Neural cell (in vitro differentiated cells): Measurements from ENCODE around the gene PAQR5. TPM values are rescaled to one million over a fixed set of nuclear protein-coding genes. Genes with fewer than 3 reads are reported as not detected.

Experiments used
- H2AFZ ChIP-seq: fragments of 200-600, 300-800 bp; sonication (generic), shearing (Covaris generic); 2 replicates; pipeline ENCODE4 v1.6.0; 2014; ENCODE audit warnings: low read depth, mild to moderate bottlenecking, antibody characterized with exemption, low read length, moderate library complexity
- H3F3A ChIP-seq: fragments of 200-600 bp; shearing (Covaris generic); 2 replicates; pipeline ENCODE4 v1.6.1; 2016; ENCODE audit warnings: mild to moderate bottlenecking, moderate library complexity, mixed read lengths, antibody characterized with exemption, low read length; ENCODE audit not compliant: insufficient read depth, poor library complexity, severe bottlenecking
- H3K27ac ChIP-seq: fragments of 200-600, 300-800 bp; sonication (generic), shearing (Covaris generic); 2 replicates; pipeline ENCODE4 v1.5.1; 2014; ENCODE audit warnings: mild to moderate bottlenecking, low read length, moderate library complexity
- H3K27me3 ChIP-seq: fragments of 300-800, 200-600 bp; sonication (generic), shearing (Covaris generic); 2 replicates; pipeline ENCODE4 v1.6.0; 2014; ENCODE audit warnings: mild to moderate bottlenecking, low read depth, low read length, moderate library complexity; ENCODE audit not compliant: insufficient read depth
- H3K36me3 ChIP-seq: fragments of 300-800, 200-600 bp; sonication (generic), shearing (Covaris generic); 2 replicates; pipeline ENCODE4 v1.5.1; 2014; ENCODE audit warnings: mild to moderate bottlenecking, antibody characterized with exemption, low read length, moderate library complexity; ENCODE audit not compliant: insufficient read depth
- H3K4me2 ChIP-seq: fragments of 300-800, 200-600 bp; sonication (generic), shearing (Covaris generic); 2 replicates; pipeline ENCODE4 v1.6.0; 2014; ENCODE audit warnings: mild to moderate bottlenecking, low read length
- H3K4me3 ChIP-seq: fragments of 300-800, 200-600 bp; sonication (generic), shearing (Covaris generic); 2 replicates; pipeline ENCODE4 v1.5.1; 2014; ENCODE audit warnings: mild to moderate bottlenecking, low read length, moderate library complexity
- H3K79me2 ChIP-seq: fragments of 200-600 bp; shearing (Covaris generic); replicated peaks from 2 replicates; pipeline ENCODE4 v1.6.0; 2014; ENCODE audit warnings: mild to moderate bottlenecking, low read length, moderate library complexity; ENCODE audit not compliant: insufficient read depth
- H3K9ac ChIP-seq: fragments of 300-800, 200-600 bp; sonication (generic), shearing (Covaris generic); 2 replicates; pipeline ENCODE4 v1.6.1; 2016; ENCODE audit warnings: mild to moderate bottlenecking, low read length, mixed read lengths
- H3K9me2 ChIP-seq: fragments of 200-600 bp; shearing (Covaris generic); 2 replicates; pipeline ENCODE4 v1.6.1; 2016; ENCODE audit warnings: mild to moderate bottlenecking, low read length, mixed read lengths; ENCODE audit not compliant: insufficient read depth
- H3K9me3 ChIP-seq: fragments of 200-600, 300-800 bp; sonication (generic), shearing (Covaris generic); 2 replicates; pipeline ENCODE4 v1.6.1; 2016; ENCODE audit warnings: mild to moderate bottlenecking, mixed run types, low read length, moderate library complexity, mixed read lengths
- H4K20me1 ChIP-seq: fragments of 200-600 bp; shearing (Covaris generic); 2 replicates; pipeline ENCODE4 v1.6.1; 2016; ENCODE audit warnings: mild to moderate bottlenecking, mixed run types; ENCODE audit not compliant: insufficient read depth
- CTCF ChIP-seq: fragments of 450-650 bp; IDR thresholded peaks from 2 replicates; pipeline ENCODE4 v1.5.1; 2014; ENCODE audit warnings: antibody characterized with exemption, mild to moderate bottlenecking, moderate library complexity; ENCODE audit not compliant: poor library complexity, severe bottlenecking
- EP300 ChIP-seq: fragments of 450-650 bp; conservative IDR thresholded peaks from 2 replicates; pipeline ENCODE4 v1.6.1; 2014; ENCODE audit warnings: antibody characterized with exemption, mild to moderate bottlenecking, moderate library complexity; ENCODE audit not compliant: poor library complexity, severe bottlenecking
- EZH2 ChIP-seq: fragments of 200-600, 300-800 bp; shearing (Covaris generic), sonication (generic); IDR thresholded peaks from 2 replicates; pipeline ENCODE4 v1.6.1; 2014; ENCODE audit warnings: antibody characterized with exemption, low read length, borderline replicate concordance, mild to moderate bottlenecking; ENCODE audit not compliant: insufficient read depth, poor library complexity, severe bottlenecking
- MXI1 ChIP-seq: fragments of 450-650 bp; conservative IDR thresholded peaks from 2 replicates; pipeline ENCODE4 v1.6.1; 2014; ENCODE audit warnings: antibody characterized with exemption, mild to moderate bottlenecking; ENCODE audit not compliant: poor library complexity, severe bottlenecking
- POLR2AphosphoS5 ChIP-seq: IDR thresholded peaks from 2 replicates; pipeline ENCODE4 v1.6.1; 2012
- RAD21 ChIP-seq: fragments of 450-650 bp; conservative IDR thresholded peaks from 2 replicates; pipeline ENCODE4 v1.6.1; 2014; ENCODE audit warnings: antibody characterized with exemption, mild to moderate bottlenecking, moderate library complexity
- REST ChIP-seq: IDR thresholded peaks from 2 replicates; pipeline ENCODE4 v1.6.1; 2012; ENCODE audit warnings: borderline replicate concordance
- SMC3 ChIP-seq: fragments of 450-650 bp; conservative IDR thresholded peaks from 2 replicates; pipeline ENCODE4 v1.6.1; 2014; ENCODE audit warnings: antibody characterized with exemption, mild to moderate bottlenecking, moderate library complexity; ENCODE audit not compliant: poor library complexity
- TAF1 ChIP-seq: IDR thresholded peaks from 2 replicates; pipeline ENCODE4 v1.6.1; 2012; ENCODE audit warnings: low read depth
- polyA plus RNA-seq: library from polyadenylated mRNA; depleted of rRNA; stranded (reverse); fragments of >200 nt; gene quantifications from 2 replicates; pipeline ENCODE4 v1.2.3, GENCODE V29; 2014

Gene PAQR5
- polyA plus RNA-seq, 1 donor from 2014 or later, result not detected

- H3K9ac ChIP-seq, result no peak overlapping the region
- H3K4me2 ChIP-seq, result no peak overlapping the region
- no peaks in the 10 kb centered on the region for H3K9me3 ChIP-seq
- no peaks in the 10 kb centered on the region for H3K36me3 ChIP-seq
- H3K9me2 ChIP-seq, result no peaks in the 10 kb centered on the region
- H3K79me2 ChIP-seq, result no peaks in the 10 kb centered on the region
- H4K20me1 ChIP-seq, result no peaks in the 10 kb centered on the region
- H3F3A ChIP-seq, result no peaks in the 10 kb centered on the region
- TF ChIP-seq TAF1 (no peak), EZH2 (no peak), MXI1 (no peak), REST (no peak), CTCF (no peak), SMC3 (no peak), RAD21 (no peak), POLR2AphosphoS5 (no peak), EP300 (no peak)
- H3K4me3 ChIP-seq, result no peak overlapping the region
- H3K27me3 ChIP-seq, result no peaks in the 10 kb centered on the region
- H2AFZ ChIP-seq, result no peak overlapping the region
- H3K27ac ChIP-seq, result no peak overlapping the region
Observed at GRCh38 chr15:69325456-69325971, 26.8 kb downstream of the PAQR5 start.

GRCh38 chr15:69328080-69328479 is 29.4 kb downstream of the PAQR5 start:
- H3F3A ChIP-seq, result no peaks in the 10 kb centered on the region
- TF ChIP-seq EP300, result no peak
- no peak for TF ChIP-seq POLR2AphosphoS5
- TF ChIP-seq EZH2, result no peak
- no peak for TF ChIP-seq TAF1
- no peak for TF ChIP-seq MXI1
- TF ChIP-seq SMC3, result no peak
- no peak for TF ChIP-seq REST
- TF ChIP-seq RAD21, result no peak
- no peak for TF ChIP-seq CTCF
- H3K36me3 ChIP-seq, result no peaks in the 10 kb centered on the region
- H3K9me2 ChIP-seq, result no peaks in the 10 kb centered on the region
- H3K27me3 ChIP-seq, result no peaks in the 10 kb centered on the region
- no peak overlapping the region for H3K4me2 ChIP-seq
- H3K9ac ChIP-seq, result no peak overlapping the region
- H4K20me1 ChIP-seq, result no peaks in the 10 kb centered on the region
- no peak overlapping the region for H2AFZ ChIP-seq
- H3K79me2 ChIP-seq, result no peaks in the 10 kb centered on the region
- no peak overlapping the region for H3K27ac ChIP-seq
- H3K4me3 ChIP-seq, result no peak overlapping the region
- no peaks in the 10 kb centered on the region for H3K9me3 ChIP-seq
